GM12873 (cell line): ENCODE results near the gene CCDC91.

Experiments used
- CTCF ChIP-seq: IDR thresholded peaks from 2 replicates; pipeline ENCODE4 v1.5.1; 2012; ENCODE audit warnings: low read depth, mild to moderate bottlenecking, moderate library complexity, low read length, control low read depth; ENCODE audit not compliant: insufficient read depth; ENCODE audit errors: missing control alignments

Gene CCDC91

GRCh38 chr12:28235985-28236384 lies 45.7 kb downstream of the CCDC91 start:
- no peak for TF ChIP-seq CTCF

- no peak for TF ChIP-seq CTCF
Observed at GRCh38 chr12:28237423-28237822, 47.2 kb downstream of the CCDC91 start.

- TF ChIP-seq CTCF: no peak
Observed at GRCh38 chr12:28239918-28240317, 49.7 kb downstream of the CCDC91 start.

GRCh38 chr12:28240853-28241252 lies 50.6 kb downstream of the CCDC91 start:
- no peak for TF ChIP-seq CTCF

- no peak for TF ChIP-seq CTCF
Observed at GRCh38 chr12:28242129-28242495, 51.9 kb downstream of the CCDC91 start.

GRCh38 chr12:28242496-28243309 lies 52.4 kb downstream of the CCDC91 start:
- TF ChIP-seq CTCF: no peak

GRCh38 chr12:28243310-28243633 lies 53.0 kb downstream of the CCDC91 start:
- TF ChIP-seq CTCF: no peak

GRCh38 chr12:28247806-28248205 lies 57.5 kb downstream of the CCDC91 start:
- TF ChIP-seq CTCF: no peak
